ENCODE measurements around the gene AGL.

DNA sequence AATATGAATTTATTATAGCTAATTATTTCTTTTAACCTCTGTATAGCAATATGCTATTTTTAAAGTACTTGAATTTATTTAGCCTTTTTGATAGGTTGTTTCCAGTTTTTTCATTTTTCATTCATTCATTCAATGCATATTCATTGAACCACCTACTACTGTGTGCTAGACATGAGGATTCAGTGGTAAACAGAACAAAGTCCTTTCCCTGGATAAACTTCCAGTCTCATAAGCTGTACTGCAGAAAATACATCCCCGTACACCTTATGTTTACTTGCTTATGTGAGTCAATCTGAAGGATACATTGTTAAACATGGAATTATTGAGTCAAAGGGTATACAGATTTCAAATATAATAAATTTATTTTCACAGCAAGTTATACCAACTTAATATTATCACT is 21.9 kb downstream of the AGL start:
- TF ChIP-seq, protein P1, sequence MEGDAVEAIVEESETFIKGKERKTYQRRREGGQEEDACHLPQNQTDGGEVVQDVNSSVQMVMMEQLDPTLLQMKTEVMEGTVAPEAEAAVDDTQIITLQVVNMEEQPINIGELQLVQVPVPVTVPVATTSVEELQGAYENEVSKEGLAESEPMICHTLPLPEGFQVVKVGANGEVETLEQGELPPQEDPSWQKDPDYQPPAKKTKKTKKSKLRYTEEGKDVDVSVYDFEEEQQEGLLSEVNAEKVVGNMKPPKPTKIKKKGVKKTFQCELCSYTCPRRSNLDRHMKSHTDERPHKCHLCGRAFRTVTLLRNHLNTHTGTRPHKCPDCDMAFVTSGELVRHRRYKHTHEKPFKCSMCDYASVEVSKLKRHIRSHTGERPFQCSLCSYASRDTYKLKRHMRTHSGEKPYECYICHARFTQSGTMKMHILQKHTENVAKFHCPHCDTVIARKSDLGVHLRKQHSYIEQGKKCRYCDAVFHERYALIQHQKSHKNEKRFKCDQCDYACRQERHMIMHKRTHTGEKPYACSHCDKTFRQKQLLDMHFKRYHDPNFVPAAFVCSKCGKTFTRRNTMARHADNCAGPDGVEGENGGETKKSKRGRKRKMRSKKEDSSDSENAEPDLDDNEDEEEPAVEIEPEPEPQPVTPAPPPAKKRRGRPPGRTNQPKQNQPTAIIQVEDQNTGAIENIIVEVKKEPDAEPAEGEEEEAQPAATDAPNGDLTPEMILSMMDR (IDR thresholded peaks at IDR 0.05), result no peak
- no peak for TF ChIP-seq POLR2A (IDR thresholded peaks at IDR 0.05)
